ENCODE data around the gene CALML4.
"Not testable (repeated sequence)": the region's sequence is repeated elsewhere in the genome, so short reads cannot be mapped to it uniquely, and the experiment has no call there.

The CALML4 gene

DNA sequence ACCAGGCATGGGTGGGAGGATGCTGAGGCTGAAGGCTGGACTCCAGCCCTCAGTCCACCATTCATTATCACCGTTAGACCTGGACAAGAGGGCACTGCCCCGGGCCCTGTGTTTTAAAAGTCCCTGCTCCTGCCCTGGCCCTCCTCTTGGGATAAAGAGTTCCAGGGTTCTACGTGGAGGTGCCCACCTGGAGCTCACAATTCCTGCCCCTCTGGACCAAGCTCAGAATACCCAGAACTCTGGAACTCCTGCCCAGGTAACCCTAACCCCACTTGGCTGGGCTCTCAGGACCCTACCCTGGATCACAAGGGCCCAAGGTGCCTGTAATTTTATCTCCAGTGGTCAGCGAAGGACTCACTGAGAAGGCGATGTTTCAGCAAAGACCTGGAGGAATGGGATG is 1.2 kb downstream of the CALML4 start:
- Histone ChIP-seq H3K27me3 (ENCODE audit: insufficient read depth, low read depth) (no peaks in the 10 kb centered on the region), H3K79me2 (ENCODE audit: insufficient read depth, low read depth) (no peaks in the 10 kb centered on the region; the same call in 1 of the 2 replicates), H2AFZ (ENCODE audit: low read depth) (no peak overlapping the region), H4K20me1 (ENCODE audit: insufficient read depth) (no peaks in the 10 kb centered on the region), H3K4me1 (ENCODE audit: low read depth, poor library complexity, severe bottlenecking) (no peaks in the 10 kb centered on the region), H3K4me3 (IDR thresholded peaks at IDR 0.05; ENCODE audit: insufficient read depth, low read depth, low read length) (no peak overlapping the region), H3K27ac (no peak overlapping the region), H3K4me2 (no peak overlapping the region), H3K36me3 (ENCODE audit: insufficient read depth) (no peaks in the 10 kb centered on the region), H3K9ac (no peak overlapping the region)
- TF ChIP-seq, protein P1, sequence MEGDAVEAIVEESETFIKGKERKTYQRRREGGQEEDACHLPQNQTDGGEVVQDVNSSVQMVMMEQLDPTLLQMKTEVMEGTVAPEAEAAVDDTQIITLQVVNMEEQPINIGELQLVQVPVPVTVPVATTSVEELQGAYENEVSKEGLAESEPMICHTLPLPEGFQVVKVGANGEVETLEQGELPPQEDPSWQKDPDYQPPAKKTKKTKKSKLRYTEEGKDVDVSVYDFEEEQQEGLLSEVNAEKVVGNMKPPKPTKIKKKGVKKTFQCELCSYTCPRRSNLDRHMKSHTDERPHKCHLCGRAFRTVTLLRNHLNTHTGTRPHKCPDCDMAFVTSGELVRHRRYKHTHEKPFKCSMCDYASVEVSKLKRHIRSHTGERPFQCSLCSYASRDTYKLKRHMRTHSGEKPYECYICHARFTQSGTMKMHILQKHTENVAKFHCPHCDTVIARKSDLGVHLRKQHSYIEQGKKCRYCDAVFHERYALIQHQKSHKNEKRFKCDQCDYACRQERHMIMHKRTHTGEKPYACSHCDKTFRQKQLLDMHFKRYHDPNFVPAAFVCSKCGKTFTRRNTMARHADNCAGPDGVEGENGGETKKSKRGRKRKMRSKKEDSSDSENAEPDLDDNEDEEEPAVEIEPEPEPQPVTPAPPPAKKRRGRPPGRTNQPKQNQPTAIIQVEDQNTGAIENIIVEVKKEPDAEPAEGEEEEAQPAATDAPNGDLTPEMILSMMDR (conservative IDR thresholded peaks at IDR 0.05; ENCODE audit: low read depth, low read length) = no peak

DNA sequence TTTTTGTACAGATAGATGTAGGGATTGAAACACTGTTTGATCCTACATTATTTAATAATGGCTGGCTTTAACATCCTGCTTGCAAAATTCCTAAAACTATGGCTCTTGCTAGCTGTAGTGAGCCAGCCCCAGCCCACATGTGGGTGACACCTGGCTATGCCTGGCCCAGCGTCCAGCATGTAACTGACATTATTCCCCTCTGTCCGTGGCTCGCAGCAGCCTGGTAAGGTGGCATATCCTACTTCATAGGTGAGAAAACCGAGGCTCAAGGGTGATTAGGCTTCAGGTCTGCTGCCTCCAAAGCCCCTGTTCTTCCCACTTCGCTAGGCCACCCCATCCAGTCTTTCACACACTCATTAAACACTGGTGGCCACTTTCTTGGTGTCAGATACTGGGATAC is 1.6 kb downstream of the CALML4 start:
- H3K4me3 ChIP-seq (IDR thresholded peaks at IDR 0.05; ENCODE audit: insufficient read depth, low read depth, low read length) = no peak overlapping the region
- no peak overlapping the region for H3K9ac ChIP-seq
- H3K36me3 ChIP-seq (ENCODE audit: insufficient read depth) = no peaks in the 10 kb centered on the region
- H2AFZ ChIP-seq (ENCODE audit: low read depth) = no peak overlapping the region
- H4K20me1 ChIP-seq (ENCODE audit: insufficient read depth) = no peaks in the 10 kb centered on the region
- no peaks in the 10 kb centered on the region for H3K79me2 ChIP-seq (ENCODE audit: insufficient read depth, low read depth)
- no peaks in the 10 kb centered on the region for H3K27me3 ChIP-seq (ENCODE audit: insufficient read depth, low read depth)
- TF ChIP-seq, protein P1 (conservative IDR thresholded peaks at IDR 0.05; ENCODE audit: low read depth, low read length) = no peak
- no peaks in the 10 kb centered on the region for H3K4me1 ChIP-seq (ENCODE audit: low read depth, poor library complexity, severe bottlenecking)
- H3K4me2 ChIP-seq = no peak overlapping the region
- H3K27ac ChIP-seq = no peak overlapping the region

DNA sequence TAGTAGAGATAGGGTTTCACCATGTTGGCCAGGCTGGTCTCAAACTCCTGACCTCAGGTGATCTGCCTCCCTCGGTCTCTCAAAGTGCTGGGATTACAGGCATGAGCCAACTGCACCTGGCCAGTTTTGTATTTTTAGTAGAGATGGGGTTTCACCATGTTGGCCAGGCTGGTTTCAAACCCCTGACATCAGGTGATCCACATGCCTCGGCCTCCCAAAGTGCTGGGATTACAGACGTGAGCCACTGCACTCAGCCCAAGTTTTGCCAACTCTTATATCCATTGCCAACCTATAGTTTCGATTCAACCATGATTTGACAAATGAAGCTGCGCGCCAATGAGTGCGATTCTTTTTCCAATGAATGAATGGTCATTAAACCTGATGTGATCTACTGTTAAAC is 2.1 kb downstream of the CALML4 start:
- not testable (repeated sequence) for H3K4me2 ChIP-seq; H3K27ac ChIP-seq; H4K20me1 ChIP-seq (ENCODE audit: insufficient read depth); H3K9ac ChIP-seq; H3K27me3 ChIP-seq (ENCODE audit: insufficient read depth, low read depth); H3K36me3 ChIP-seq (ENCODE audit: insufficient read depth); H3K4me1 ChIP-seq (ENCODE audit: low read depth, poor library complexity, severe bottlenecking); H3K79me2 ChIP-seq (ENCODE audit: insufficient read depth, low read depth); H3K4me3 ChIP-seq (IDR thresholded peaks at IDR 0.05; ENCODE audit: insufficient read depth, low read depth, low read length); H2AFZ ChIP-seq (ENCODE audit: low read depth)

DNA sequence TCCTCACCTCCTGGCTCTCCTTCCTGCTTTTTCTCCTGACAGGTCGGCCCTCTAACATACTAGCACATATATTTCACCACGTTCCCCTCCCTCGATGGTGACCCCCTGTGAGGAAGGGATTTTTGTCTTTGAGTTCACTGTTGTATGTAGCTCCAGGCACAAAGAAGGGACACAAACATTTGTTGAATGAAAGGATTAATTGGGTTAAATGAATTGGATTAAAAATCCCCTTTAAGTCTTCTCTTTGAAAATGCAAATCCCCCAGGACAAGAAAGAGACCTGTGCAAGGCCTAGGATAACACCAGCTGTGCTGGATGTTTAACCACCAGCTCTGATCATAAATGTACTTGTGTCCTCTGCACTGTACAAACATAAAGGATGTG is 3.3 kb downstream of the CALML4 start:
- no peaks in the 10 kb centered on the region for H3K36me3 ChIP-seq (ENCODE audit: insufficient read depth)
- H3K79me2 ChIP-seq (ENCODE audit: insufficient read depth, low read depth) = no peaks in the 10 kb centered on the region
- H4K20me1 ChIP-seq (ENCODE audit: insufficient read depth) = no peaks in the 10 kb centered on the region
- no peaks in the 10 kb centered on the region for H3K4me1 ChIP-seq (ENCODE audit: low read depth, poor library complexity, severe bottlenecking)
- H3K4me2 ChIP-seq = no peak overlapping the region
- H2AFZ ChIP-seq (ENCODE audit: low read depth) = no peak overlapping the region
- no peak overlapping the region for H3K4me3 ChIP-seq (IDR thresholded peaks at IDR 0.05; ENCODE audit: insufficient read depth, low read depth, low read length)
- no peaks in the 10 kb centered on the region for H3K27me3 ChIP-seq (ENCODE audit: insufficient read depth, low read depth)
- TF ChIP-seq, protein P1 (conservative IDR thresholded peaks at IDR 0.05; ENCODE audit: low read depth, low read length) = no peak
- no peak overlapping the region for H3K27ac ChIP-seq
- H3K9ac ChIP-seq = no peak overlapping the region

DNA sequence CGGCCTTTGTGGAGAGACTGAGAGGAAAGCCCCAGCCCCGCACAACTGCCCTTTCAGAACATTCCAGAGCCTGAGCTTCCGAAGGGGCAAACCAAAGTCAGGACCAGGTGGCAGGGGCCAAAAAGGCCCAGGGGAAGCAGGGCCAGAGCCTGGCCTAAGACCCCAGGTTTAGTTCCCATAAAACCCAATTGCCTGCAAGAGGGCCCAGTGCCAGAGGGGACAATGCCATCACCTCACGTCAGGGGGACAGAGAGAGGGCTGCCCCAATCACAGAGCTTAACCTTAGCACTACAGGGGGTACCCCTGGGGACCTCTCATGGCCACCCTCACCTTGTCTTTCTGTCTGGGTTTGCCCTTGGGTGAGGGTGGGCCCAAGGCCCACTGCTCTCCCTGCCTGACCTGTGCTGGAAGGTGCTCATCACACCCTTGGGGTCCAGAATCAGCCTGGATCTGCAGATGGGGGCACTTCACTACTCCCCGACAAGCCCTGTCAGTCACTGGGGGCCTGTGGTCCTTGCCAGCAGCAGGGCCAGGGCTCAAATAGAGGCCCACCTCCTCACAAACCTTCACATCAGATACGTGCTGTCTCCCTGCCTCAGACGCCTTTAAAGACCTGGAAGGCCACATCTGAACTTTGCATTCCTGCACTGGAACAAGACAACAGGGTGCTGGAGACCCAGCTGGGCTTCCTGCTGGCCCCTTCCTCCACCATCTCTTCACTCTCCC is 3.8 kb downstream of the CALML4 start:
- Histone ChIP-seq H2AFZ (ENCODE audit: low read depth) (no peak overlapping the region), H3K4me1 (ENCODE audit: low read depth, poor library complexity, severe bottlenecking) (no peaks in the 10 kb centered on the region), H3K36me3 (ENCODE audit: insufficient read depth) (no peaks in the 10 kb centered on the region), H3K4me3 (IDR thresholded peaks at IDR 0.05; ENCODE audit: insufficient read depth, low read depth, low read length) (no peak overlapping the region), H4K20me1 (ENCODE audit: insufficient read depth) (no peaks in the 10 kb centered on the region), H3K27ac (no peak overlapping the region), H3K79me2 (ENCODE audit: insufficient read depth, low read depth) (no peaks in the 10 kb centered on the region), H3K9ac (no peak overlapping the region), H3K27me3 (ENCODE audit: insufficient read depth, low read depth) (no peaks in the 10 kb centered on the region), H3K4me2 (no peak overlapping the region)
- TF ChIP-seq, protein P1 (conservative IDR thresholded peaks at IDR 0.05; ENCODE audit: low read depth, low read length) = no peak

All from KMS-11 (cell line).